GM12878 (cell line): Measurements from ENCODE around the gene DAD1.

ENCODE experiments used
- BHLHE40 ChIP-seq, 2 experiments: fragments of 450-650 bp in 1 of 2; IDR thresholded peaks; 2 replicates each; pipeline ENCODE4 v1.6.1; 2011 to 2017; ENCODE audit warnings: low read depth in 2 of 2, borderline replicate concordance in 1 of 2, improper control_type of control experiment in 1 of 2, low read length in 1 of 2, mild to moderate bottlenecking in 1 of 2
- CEBPB ChIP-seq, 2 experiments: fragments of 150-350 bp in 1 of 2; IDR thresholded peaks; 2 replicates each; pipeline ENCODE4 v1.6.1; 2012 to 2014; ENCODE audit warnings: low read depth in 2 of 2, low read length in 2 of 2, borderline replicate concordance in 1 of 2, inconsistent platforms in 1 of 2
- CHD2 ChIP-seq: IDR thresholded peaks from 2 replicates; pipeline ENCODE4 v1.6.1; 2011; ENCODE audit warnings: low read depth, low read length, improper control_type of control experiment, borderline replicate concordance
- NFXL1 ChIP-seq: fragments of 450-650 bp; IDR thresholded peaks from 2 replicates; pipeline ENCODE4 v1.6.1; 2017; ENCODE audit warnings: antibody characterized with exemption, mild to moderate bottlenecking, borderline replicate concordance
- POLR2A ChIP-seq: IDR thresholded peaks from 2 replicates; pipeline ENCODE4 v1.6.1; 2011; ENCODE audit warnings: low read depth, mild to moderate bottlenecking, low read length
- RBBP5 ChIP-seq: fragments of 200-600 bp; sonication (generic); conservative IDR thresholded peaks from 2 replicates; pipeline ENCODE4 v1.6.1; 2016
- REST ChIP-seq: IDR thresholded peaks from 2 replicates; pipeline ENCODE4 v1.6.1; 2012; ENCODE audit warnings: mild to moderate bottlenecking, low read depth, low read length
- SREBF2 ChIP-seq: IDR thresholded peaks from 2 replicates; pipeline ENCODE4 v1.6.1; 2012; ENCODE audit warnings: mild to moderate bottlenecking, low read length
- STAT1 ChIP-seq: fragments of 450-650 bp; conservative IDR thresholded peaks from 2 replicates; pipeline ENCODE4 v1.6.1; 2014; ENCODE audit warnings: antibody characterized with exemption, mild to moderate bottlenecking
- TCF7 ChIP-seq: IDR thresholded peaks from 2 replicates; pipeline ENCODE4 v1.6.1; 2014; ENCODE audit warnings: antibody characterized with exemption, borderline replicate concordance
- ZSCAN29 ChIP-seq: fragments of 450-650 bp; IDR thresholded peaks from 2 replicates; pipeline ENCODE4 v1.6.1; 2017; ENCODE audit warnings: mild to moderate bottlenecking, moderate library complexity
- TF ChIP-seq, protein P1 (sequence below), 3 experiments: IDR thresholded peaks in 2 of 3; conservative IDR thresholded peaks in 1 of 3; 2 replicates each; pipeline ENCODE4 v1.5.1; 2011; ENCODE audit warnings: low read depth in 3 of 3, low read length in 3 of 3, mild to moderate bottlenecking in 3 of 3, control low read depth in 2 of 3, moderate library complexity in 2 of 3, inconsistent platforms in 1 of 3, mixed read lengths in 1 of 3; ENCODE audit not compliant: control insufficient read depth in 2 of 3, insufficient read depth in 1 of 3; ENCODE audit errors: extremely low read depth in 1 of 3

- TF ChIP-seq POLR2A (no peak), STAT1 (no peak), SREBF2 (no peak), CEBPB (IDR thresholded peaks at IDR 0.05; ENCODE audit: borderline replicate concordance in 1 of 2, low read depth in 2 of 2, low read length in 2 of 2) (no peak), ZSCAN29 (no peak), NFXL1 (no peak), CHD2 (no peak), REST (no peak), RBBP5 (no peak), BHLHE40 (IDR thresholded peaks at IDR 0.05; ENCODE audit: borderline replicate concordance in 1 of 2, low read depth in 2 of 2, low read length in 1 of 2) (no peak), TCF7 (no peak)
- TF ChIP-seq, protein P1, sequence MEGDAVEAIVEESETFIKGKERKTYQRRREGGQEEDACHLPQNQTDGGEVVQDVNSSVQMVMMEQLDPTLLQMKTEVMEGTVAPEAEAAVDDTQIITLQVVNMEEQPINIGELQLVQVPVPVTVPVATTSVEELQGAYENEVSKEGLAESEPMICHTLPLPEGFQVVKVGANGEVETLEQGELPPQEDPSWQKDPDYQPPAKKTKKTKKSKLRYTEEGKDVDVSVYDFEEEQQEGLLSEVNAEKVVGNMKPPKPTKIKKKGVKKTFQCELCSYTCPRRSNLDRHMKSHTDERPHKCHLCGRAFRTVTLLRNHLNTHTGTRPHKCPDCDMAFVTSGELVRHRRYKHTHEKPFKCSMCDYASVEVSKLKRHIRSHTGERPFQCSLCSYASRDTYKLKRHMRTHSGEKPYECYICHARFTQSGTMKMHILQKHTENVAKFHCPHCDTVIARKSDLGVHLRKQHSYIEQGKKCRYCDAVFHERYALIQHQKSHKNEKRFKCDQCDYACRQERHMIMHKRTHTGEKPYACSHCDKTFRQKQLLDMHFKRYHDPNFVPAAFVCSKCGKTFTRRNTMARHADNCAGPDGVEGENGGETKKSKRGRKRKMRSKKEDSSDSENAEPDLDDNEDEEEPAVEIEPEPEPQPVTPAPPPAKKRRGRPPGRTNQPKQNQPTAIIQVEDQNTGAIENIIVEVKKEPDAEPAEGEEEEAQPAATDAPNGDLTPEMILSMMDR (IDR thresholded peaks at IDR 0.05 in 2 of 3, conservative IDR thresholded peaks at IDR 0.05 in 1 of 3; ENCODE audit: control insufficient read depth in 2 of 3, extremely low read depth in 1 of 3, insufficient read depth in 1 of 3, low read depth in 3 of 3, low read length in 3 of 3), result no peak
Measured at GRCh38 chr14:22614240-22614799, 25.3 kb upstream of the DAD1 start.
